NCI-H1694 treated with DMSO at 0.1 percent for 48 hours (cell line): ENCODE data around the gene VAPB.
"Not testable (repeated sequence)": the region's sequence is repeated elsewhere in the genome, so short reads cannot be mapped to it uniquely, and the experiment has no call there.

Experiments
- DNase-seq: peaks from one replicate; lab custom pipeline; 2025; lab: John Stamatoyannopoulos, UW

Gene VAPB

DNA sequence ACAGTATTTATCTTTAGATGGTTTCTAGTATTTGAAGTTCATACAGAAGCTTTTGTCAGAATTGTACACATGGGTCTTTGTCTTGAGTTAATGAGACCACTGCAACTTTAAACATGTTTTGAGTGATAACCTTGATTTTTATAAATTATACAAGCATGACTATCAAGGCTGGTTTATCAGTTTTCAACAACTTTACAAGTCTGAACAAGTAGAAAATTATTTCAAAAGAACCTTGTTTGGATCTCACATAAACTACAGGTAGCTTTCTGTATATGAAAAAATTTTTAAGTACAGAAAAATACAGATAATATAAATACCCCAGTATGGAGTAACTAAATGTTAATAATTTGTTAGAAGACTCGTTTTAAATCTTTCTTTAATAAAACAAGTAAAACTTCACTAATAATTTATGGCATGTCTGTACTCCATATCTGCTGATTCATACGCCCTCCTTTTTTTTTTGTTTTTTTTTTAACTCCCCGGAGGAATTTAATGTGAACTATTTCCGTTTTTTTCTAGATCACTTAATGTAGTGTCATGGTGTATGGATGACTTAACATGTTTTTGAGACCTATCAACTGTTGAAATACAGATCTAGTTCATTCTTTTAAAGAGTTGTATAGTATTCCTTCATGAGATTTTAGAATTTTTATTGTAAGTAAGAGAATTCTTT, 18.3 kb downstream of the VAPB start:
- DNase-seq = no peak

DNA sequence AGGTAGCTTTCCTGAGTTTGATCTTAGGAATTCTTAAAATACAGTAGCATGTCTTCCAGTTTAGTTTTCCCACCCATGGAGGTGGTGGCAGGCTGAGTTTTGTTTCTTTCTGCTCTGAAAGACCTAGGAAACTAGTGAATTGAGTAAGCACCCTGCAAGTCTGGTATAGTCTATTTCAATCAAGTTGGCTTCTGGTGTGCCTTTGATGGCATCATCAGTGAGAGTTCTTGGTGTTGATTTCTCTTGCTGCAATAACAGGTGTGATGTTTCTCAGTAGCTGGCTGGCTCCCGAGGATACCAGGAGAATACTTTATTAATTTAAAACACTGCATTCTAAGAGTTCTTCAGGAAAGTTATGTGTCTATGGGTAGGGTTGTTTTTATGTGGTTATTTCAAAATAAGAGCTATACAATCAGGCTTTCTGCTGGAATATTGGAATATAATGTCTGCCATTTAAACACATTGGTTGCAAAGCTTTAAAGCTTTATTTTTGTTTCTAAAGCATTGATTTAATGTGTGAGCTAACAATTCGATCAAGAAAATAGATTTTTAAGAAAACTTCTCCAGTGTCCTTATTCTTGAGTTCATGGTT, 19.0 kb downstream of the VAPB start:
- DNase-seq = no peak

DNA sequence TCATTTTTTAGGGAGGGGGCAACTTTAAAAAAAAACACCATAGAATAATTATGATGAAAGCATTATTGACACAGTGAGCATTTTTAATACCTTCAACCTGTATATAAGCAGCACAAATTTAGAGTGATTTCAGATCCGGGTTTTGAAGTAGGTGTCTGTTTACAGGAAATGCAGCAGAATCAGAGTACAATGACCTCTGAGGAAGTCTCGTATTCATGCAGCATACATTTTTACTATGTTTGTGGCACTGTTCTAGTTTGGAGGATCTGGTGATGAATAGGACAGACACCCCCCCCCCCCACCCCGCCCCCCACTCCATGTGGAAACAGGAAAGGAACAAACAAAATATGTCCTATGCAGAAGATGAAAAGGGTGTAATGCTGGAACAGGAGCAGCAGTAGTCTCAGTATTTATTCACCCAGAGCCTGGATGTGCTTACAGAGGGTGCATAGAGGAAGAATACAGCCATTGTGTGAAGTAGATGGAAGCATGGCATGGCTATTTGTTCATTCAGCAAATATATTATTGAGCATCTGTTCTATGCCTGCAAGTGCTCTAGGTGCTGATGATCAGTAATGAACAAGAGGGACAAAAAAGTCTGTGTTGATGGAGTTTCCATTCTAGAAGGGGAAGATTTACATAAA, 19.7 kb downstream of the VAPB start:
- no peak for DNase-seq

DNA sequence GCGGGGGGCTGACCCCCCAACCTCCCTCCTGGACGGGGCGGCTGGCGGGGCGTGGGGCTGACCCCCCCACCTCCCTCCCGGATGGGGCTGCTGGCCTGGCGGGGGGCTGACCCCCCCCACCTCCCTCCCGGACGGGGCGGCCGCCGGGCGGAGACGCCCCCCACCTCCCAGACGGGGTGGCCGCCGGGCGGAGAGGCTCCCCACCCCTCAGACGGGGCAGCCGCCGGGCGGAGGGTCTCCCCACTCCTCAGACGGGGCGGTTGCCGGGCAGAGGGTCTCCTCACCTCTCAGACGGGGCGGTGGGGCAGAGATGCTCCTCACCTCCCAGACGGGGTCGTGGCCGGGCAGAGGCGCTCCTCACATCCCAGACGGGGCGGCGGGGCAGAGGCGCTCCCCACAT, 25.2 kb downstream of the VAPB start:
- not testable (repeated sequence) for DNase-seq

DNA sequence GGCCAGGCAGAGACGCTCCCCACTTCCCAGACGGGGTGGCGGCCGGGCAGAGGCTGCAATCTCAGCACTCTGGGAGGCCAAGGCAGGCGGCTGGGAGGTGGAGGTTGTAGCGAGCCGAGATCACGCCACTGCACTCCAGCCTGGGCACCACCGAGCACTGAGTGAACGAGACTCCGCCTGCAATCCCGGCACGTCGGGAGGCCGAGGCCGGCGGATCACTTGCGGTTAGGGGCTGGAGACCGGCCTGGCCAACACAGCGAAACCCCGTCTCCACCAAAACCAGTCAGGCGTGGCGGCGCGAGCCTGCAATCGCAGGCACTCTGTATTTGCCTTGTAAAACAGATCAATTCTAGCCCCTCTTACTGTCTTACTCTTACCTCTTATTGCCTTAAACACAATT, 25.8 kb downstream of the VAPB start:
- not testable (repeated sequence) for DNase-seq

DNA sequence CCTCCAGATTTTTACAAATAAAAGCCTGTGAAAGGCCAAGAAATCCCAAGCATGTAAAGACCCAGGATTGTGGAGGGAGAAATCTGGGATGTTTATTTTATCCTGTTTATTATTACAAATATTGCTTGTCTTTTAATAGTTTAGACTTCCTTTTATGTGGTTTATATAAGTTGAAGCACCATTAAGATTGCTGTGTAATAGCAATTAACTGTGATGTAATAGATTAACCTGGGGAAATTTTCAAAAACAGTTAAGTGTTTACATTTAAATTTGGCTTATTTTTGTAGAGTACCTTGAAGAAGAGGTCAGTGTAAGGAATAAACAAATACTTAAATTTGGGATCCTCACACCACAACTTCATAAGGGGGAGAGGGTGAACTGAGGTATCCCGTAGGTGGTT, 27.0 kb downstream of the VAPB start:
- no peak for DNase-seq

DNA sequence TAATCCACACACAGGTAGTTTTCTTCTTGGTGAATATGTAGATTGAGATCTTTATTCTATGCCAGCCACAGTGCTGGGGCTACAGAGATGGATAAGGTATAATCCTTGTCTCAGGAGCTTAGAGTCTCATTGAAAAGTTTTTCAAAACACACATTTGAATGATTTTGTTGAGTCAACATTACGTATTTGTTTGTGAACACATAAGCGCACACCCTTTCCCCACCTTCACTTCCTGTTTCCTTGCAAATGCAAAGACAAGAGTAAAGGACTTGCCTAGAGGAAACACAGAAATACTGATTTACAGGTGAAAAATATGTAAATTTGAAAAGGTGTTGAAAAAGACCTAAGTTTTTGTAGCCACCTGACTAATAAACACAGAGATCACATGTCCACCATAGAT, 27.8 kb downstream of the VAPB start:
- DNase-seq = no peak

DNA sequence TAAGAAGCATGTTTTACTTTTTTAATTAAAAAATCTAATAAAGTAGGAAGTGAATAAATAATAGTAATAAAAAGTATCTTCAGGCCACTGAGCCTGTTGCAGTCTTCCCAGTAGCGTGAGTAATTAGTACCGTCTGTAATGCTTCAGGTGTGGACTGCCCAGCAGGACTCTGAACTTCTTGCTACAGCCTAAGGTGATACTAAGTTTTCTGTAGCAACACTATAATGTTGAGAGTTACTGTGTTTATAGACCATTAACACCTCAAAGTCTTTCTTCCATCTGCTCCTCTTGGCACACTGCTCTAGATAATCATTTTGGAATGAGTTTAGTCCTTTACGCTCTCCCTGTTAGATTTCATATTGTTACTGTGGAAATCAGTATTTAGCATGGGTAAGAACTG, 28.4 kb downstream of the VAPB start:
- no peak for DNase-seq

DNA sequence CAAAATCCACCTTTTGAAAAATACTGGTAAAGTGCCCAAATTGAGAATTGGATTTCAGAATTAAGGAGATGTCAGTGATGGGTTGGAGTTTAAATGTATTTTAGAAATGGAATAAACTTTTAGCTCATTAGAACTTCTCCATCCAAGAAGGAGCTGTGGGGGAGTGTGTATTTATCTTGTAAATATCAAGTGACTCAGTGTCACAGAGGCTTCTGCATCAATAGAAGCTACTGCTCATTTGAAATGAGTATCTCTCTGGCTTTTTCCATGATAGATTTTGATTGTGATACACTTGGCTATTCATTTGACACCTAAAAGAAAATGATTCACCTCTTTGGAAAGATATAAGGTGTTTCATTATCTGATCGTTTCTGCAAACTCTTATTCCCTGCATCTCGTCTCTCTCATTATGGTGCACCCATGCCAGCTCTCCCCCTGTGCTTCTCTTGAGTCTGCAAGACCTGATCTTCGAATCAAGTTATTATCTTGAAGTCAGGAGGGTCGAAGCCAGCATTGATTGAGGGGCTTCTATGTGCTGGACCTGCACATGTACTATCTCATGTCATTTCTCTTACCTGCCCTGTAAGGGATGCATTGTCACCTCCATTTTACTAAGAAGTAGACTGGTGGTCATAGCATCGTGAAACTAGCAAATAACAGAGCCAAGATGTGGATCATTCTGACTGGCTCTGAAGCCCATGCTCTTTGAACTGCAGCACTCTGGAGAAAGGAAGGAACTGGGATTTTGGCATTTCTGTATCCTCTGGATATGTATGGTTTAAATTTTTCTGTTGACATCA, 30.1 kb downstream of the VAPB start:
- no peak for DNase-seq

DNA sequence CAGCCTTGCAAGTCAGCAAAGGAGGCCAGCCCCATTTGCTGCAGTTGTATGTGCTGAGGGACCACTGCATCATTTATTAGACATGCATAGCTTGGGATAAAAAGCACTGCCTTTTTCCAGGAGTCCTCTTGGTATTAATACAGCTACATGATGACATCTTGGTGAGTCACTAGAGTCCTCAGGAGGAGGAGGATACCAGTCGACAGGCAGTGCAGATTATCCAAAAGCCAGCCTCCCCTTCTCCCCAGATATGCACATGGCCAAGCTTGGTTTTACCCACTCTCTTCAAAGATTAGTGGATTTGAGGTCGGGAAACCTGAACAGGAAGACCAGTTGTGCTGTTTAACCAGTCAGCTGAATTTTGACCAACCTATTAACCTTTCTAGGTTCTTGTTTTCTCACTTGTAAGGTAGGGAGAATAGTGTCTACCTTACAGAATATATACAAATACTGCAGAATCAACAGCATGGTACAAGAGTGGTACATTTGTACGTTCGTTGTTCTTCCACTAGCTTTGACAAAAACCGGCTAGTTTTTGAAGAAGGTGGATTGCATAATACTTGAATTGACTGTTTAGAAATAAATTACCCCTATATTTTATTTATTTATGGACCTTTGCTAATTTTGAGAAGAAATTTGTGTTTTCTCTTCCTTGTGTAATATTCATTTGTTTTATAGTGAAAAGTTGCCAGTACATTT, 31.9 kb downstream of the VAPB start:
- DNase-seq = no peak

DNA sequence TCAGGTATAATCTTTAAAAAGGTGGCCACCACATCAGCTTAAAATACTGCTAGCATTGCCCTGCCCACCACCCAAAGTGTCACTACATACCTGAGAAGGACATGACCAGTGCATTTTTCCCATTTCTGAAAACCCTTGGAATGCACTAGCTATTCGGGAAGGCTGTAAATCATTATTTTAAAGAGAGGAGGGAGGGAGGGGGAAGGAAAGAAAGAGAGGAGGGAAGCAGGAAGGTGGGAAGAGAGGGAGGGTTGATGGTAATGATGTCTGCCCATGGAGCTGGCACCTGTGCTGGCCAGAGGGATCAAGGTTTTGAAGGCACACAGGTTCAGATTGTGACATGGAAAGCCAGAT, 32.4 kb downstream of the VAPB start:
- no peak for DNase-seq

DNA sequence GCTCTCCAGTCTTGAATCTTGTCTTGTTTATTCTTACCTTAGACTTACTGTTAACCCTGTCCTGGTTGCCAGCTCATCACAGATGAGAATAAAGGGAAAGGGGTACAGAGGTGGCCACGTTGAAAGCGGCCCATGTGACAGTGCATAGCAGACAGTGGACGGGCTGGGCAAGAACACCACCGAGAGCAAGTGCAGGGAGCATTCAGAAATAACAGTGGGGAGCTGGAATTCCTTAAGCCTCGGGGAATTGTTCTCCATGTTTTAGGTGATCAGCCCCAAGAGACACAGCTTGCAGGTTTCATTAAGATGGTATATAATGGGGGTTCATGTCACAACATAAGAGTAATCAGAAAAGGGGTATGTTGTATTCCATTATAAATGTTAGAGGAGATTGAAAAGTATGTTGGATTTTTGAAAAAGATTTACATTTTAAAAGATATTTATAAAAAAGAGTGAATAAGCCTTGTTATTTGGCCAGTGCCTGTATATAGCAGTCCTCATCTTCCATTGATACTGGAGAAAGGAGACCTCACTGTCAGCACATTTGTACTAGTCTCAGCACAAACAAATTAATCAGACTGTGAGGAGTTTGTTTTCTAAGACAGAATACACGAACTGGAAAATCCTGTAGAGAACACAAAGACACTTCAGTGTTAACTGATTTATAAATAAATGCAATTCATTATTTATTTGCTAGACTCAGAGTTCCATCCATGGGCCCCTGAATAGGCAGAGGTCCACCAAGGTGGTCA, 35.4 kb downstream of the VAPB start:
- DNase-seq = no peak

DNA sequence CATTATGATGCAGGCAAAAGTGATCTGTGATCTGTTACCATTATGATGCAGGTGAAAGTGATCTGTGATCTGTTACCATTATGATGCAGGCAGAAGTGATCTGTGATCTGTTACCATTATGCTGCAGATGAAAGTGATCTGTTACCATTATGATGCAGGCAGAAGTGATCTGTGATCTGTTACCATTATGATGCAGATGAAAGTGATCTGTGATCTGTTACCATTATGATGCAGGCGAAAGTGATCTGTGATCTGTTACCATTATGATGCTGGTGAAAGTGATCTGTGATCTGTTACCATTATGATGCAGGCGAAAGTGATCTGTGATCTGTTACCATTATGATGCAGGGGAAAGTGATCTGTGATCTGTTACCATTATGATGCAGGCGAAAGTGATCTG, 38.5 kb downstream of the VAPB start:
- not testable (repeated sequence) for DNase-seq

DNA sequence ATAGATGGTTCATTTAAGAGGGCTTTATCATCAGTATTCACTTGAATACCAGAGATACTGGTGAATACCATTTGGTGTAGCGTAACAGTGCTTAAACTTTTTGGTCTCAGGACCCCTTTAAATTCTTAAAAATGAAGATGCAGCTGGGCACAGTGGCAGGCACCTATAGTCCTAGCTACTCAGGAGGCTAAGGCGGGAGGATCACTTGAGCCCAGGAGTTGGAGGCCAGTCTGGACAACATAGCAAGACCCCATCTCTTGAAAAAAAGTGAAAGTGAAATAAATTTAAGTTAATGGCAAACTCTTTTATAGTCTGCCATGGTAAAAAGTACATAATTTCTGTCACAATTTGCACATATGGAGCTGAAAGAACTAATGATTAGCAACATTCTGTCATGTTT, 39.3 kb downstream of the VAPB start:
- no peak for DNase-seq

DNA sequence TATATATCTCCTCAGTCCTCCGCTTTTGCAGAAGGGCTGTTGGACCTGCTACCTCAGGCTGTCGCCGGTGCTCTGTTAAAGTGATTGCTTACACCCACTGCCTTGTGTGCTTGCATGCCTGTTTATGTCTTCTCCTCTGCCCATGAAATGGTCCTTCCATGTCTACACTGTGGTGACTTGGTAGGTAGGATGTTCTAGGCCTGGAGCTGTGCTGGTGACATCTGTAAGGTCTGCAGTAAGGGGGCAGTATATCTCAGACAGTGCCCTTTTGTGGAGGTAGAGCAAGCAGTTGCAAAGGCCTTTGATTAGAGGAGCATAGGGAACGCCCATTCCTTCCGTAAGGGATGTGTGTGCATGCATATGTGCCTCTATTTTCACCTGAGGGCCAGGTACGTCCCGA, 40.3 kb downstream of the VAPB start:
- no peak for DNase-seq

DNA sequence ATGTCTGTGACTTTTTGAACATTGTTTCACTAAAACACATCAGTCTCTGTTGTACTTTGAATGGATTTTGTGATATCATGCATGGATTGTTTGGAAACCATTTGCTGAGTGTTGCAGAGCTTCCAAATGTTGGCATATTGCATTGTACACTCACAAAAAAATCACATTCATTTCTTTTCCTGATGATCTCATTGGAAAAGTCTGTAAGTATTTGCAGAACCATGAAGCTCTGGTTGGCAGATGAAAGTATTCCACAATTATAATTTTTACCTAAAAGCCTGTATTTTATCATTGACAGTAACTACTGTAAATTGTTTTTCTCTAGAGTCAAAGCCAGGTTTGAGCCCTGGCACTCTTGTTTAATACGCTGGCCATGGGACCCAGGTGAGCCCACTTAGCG, 42.1 kb downstream of the VAPB start:
- no peak for DNase-seq

DNA sequence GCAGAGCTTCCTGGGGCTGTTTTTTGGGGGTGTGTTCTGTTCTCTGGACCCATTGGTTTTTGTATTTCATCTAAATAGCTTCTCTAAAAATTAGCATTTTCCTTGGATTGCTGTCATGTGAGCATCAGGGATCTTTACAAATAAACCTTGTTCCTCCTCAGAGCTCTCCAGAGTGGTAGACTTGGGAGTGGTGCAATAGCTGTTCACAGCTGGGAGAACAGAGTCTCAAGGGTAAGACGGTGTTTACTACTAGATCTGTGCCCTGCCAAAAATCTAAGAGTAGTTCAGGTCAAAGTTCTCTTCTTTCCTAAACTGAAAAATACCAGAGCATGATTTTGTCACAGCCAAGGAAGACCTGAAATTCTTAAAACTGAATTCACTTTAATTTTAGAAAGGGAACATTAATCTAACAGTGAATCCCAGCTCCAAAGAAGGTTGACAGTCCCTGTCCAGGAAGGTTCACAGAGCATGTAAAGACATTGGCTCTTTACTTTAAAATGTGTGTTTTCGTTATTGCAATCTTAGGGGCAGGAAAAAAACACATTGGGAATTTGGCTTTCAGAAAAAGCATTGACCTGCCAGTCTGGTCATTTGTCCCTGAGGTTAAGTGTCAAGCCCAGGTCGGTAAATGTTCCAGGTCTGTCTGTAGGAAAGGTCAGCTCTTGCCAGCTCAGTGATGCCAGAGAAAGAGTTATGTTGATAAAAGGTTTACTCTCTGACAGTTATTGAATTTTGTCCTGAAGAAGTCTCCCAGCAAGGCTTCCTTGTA, 43.3 kb downstream of the VAPB start:
- DNase-seq = no peak

DNA sequence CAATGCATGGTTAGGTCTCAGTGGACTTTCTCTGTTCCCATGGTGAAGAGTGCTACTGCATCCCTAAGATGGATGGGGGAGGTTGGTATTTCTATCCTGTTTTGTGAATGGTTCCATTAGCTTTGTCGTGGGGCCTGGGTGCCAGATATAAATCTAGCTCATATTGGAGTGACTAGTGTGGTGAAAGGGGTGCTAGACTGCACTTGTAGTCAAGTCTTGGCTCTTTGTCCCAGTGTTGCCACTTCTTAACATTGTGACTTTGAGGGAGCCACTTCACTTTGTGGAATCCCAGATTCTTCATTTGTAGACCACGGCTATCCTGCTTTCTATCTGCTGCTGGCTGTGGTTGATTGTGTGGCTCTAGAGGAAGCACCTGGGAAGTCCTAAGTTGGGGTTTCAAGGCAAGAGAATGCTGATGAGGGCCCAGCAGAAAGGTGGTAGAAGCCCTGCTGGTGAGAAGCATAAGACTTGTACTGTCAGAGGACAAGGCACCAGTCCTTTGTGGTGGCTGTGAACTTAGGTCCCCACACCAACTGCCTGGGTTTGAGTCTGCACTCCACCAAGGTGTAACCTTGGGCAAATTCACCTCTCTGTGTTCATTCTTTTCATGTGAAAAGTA, 44.1 kb downstream of the VAPB start:
- DNase-seq = no peak

DNA sequence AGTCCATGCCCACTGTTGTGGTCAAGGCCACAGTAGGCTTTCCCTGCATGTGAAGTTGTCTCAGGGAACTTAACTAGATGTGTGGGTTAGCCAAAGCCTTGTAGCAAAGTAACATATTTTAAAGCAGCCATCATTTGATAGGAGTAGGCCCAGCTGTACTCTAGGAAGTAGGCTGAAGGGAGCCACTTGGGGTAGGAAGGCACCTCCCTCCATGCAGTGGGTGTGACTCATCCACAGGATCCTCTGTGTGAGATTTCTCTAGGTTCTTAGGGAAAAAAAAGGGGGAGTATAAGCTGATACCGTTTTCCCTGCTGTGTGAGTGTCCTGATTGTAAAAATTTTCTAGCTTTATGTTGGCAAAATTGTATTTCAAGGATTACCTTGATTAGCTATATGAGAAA, 44.7 kb downstream of the VAPB start:
- no peak for DNase-seq

DNA sequence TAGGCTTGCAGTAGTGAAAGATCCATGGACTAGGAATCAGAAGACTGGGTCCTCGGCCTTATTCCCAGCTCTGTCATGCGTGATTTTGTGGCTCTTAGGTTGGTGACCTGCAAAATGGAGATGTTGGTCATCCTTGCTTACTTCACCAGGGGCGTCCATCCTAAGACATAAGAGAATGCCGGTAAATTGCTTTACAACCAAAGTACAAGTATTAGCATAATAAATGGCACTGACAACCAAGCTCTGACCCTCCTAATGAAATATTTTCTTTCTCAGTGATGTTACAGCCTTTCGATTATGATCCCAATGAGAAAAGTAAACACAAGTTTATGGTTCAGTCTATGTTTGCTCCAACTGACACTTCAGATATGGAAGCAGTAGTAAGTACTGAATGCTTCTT, 45.3 kb downstream of the VAPB start:
- no peak for DNase-seq
